HG03558 (cell line): ENCODE data around the gene IGFBP6.

Experiments used
- ATAC-seq: cut with Tn5 transposase; IDR thresholded peaks from one replicate; pipeline ENCODE4 v1.9.1; 2021; ENCODE audit warnings: moderate number of reproducible peaks; ENCODE audit not compliant: unreplicated experiment; ENCODE audit errors: extremely low read depth

IGFBP6 gene

GRCh38 chr12:53097564-53098353, at the start of gene IGFBP6:
Gene IGFBP6, plus strand, starts transcription at chr12:53097667. Its CDS starts 51 bp downstream, at chr12:53097718.
- ATAC-seq, result no peak

GRCh38 chr12:53048033-53048779, 49.3 kb upstream of the IGFBP6 start:
- ATAC-seq, result no peak

- no peak for ATAC-seq
Measured at GRCh38 chr12:53048780-53049401, 48.6 kb upstream of the IGFBP6 start.

GRCh38 chr12:53049571-53050318, 47.7 kb upstream of the IGFBP6 start, which contains the start of gene TNS2:
Gene TNS2, plus strand, starts transcription at chr12:53050065. Its CDS starts 121 bp downstream, at chr12:53050186.
- ATAC-seq, result no peak

GRCh38 chr12:53050426-53051057, 46.9 kb upstream of the IGFBP6 start:
- ATAC-seq, result no peak

- no peak for ATAC-seq
Measured at GRCh38 chr12:53051058-53051880, 46.2 kb upstream of the IGFBP6 start.

GRCh38 chr12:53051881-53052412, 45.5 kb upstream of the IGFBP6 start:
- ATAC-seq, result no peak

GRCh38 chr12:53052419-53053217, 44.8 kb upstream of the IGFBP6 start:
- ATAC-seq, result no peak

- ATAC-seq, result no peak
Measured at GRCh38 chr12:53053218-53054111, 44.0 kb upstream of the IGFBP6 start.

- no peak for ATAC-seq
Measured at GRCh38 chr12:53054112-53054878, 43.2 kb upstream of the IGFBP6 start.

- no peak for ATAC-seq
Measured at GRCh38 chr12:53055471-53056266, 41.8 kb upstream of the IGFBP6 start.

- ATAC-seq, result no peak
Measured at GRCh38 chr12:53056296-53056695, 41.2 kb upstream of the IGFBP6 start.

GRCh38 chr12:53056901-53057300, 40.6 kb upstream of the IGFBP6 start:
- ATAC-seq, result no peak

GRCh38 chr12:53057816-53058500, 39.5 kb upstream of the IGFBP6 start:
- no peak for ATAC-seq
